ENCODE measurements around the gene MDH2. TPM values are rescaled to one million over a fixed set of nuclear protein-coding genes. Genes with fewer than 3 reads are reported as not detected.
A peak's percentile ranks its signal among the peaks of the same experiment; 100 is the strongest.

MDH2 gene
- total RNA-seq, 1 donor from 2014 or later, result 107 TPM

DNA sequence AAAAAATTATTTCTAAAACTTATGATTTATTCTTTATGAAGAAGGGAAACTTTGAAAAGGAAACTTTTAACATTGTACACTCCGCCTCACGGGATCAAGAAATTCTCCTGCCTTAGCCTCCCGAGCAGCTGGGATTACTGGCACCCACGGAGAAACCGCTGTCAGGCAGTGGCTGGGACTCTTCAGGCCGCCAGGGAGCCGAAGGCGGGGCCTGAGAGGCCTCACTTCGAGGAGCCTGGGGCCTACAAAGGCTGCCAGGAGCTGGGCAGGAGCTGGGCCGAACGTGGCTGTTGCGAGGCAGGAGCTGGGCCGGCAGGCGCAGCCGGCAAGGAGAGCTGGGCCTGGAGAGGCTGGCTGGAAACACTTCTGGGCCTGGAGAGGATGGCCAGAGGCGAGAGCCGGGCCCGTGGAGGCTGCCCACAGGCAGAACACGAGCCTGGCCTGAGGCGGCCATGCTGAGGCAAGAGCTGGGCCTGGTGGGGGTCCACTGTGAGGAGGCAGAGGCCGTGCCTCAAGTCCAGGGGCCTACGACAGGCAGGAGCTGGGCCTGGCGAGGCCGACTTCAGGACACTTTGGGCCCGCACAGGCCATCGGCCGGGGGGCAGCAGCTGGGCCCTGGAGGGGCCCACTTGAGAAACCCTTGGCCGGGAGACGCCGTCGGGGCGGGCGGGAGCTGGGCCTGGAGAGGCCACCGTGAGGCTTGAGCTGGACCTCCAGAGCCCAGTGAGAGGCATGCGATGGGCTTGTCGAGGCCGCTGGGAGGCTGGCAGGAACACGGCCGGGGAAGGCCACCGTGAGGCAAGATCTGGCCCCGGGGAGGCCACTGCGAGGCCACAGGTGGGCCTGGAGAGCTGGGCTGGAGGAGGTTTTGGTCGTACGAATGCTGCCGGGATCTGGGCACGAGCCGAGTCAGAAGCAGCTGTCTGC is 23.7 kb downstream of the MDH2 start:
- no peak overlapping the region for H3K4me3 ChIP-seq
- H3K36me3 ChIP-seq, result peaks cover 12% of the 10 kb centered on the region
- no peaks in the 10 kb centered on the region for H3K9me3 ChIP-seq
- no peaks in the 10 kb centered on the region for H3K27me3 ChIP-seq (ENCODE audit: low read depth)
- DNase-seq (no peak), ATAC-seq (peak; percentile 42 to 50)
- TF ChIP-seq, protein P1, sequence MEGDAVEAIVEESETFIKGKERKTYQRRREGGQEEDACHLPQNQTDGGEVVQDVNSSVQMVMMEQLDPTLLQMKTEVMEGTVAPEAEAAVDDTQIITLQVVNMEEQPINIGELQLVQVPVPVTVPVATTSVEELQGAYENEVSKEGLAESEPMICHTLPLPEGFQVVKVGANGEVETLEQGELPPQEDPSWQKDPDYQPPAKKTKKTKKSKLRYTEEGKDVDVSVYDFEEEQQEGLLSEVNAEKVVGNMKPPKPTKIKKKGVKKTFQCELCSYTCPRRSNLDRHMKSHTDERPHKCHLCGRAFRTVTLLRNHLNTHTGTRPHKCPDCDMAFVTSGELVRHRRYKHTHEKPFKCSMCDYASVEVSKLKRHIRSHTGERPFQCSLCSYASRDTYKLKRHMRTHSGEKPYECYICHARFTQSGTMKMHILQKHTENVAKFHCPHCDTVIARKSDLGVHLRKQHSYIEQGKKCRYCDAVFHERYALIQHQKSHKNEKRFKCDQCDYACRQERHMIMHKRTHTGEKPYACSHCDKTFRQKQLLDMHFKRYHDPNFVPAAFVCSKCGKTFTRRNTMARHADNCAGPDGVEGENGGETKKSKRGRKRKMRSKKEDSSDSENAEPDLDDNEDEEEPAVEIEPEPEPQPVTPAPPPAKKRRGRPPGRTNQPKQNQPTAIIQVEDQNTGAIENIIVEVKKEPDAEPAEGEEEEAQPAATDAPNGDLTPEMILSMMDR (IDR thresholded peaks at IDR 0.05), result no peak
- H3K4me1 ChIP-seq, result peaks cover 9% of the 10 kb centered on the region
- peak overlapping the region; percentile 36 for H3K27ac ChIP-seq
- intact Hi-C loops (cut with DNase I), result no loop called here

DNA sequence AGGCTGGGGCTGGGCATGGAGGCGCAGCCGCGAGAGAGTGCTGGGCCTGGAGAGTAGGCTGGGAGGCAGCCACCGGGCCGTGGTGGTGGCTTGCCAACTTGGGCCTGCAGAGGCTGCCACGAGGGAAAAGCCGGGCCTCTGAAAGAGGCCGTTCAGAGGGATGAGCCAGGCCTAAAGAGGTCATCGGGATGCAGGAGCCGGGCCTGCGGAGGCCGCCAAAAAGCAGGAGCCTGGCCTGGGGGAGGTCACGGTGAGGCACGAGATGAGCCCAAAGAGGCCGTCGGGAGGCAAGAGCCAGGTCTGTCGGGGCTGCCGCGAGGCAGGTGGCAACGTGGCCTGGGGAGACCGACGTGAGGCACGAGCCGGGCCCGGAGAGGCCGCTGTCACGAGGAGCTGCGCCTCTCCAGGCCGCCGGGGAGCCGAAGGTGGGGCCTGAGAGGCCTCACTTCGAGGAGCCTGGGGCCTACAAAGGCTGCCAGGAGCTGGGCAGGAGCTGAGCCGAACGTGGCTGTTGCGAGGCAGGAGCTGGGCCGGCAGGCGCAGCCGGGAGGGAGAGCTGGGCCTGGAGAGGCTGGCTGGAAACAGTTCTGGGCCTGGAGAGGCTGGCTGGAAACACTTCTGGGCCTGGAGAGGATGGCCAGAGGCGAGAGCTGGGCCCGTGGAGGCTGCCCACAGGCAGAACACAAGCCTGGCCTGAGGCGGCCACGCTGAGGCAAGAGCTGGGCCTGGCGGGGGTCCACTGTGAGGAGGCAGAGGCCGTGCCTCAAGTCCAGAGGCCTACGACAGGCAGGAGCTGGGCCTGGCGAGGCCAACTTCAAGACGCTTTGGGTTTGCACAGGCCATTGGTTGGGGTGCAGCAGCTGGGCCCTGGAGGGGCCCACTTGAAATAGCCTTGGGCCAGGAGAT is 24.6 kb downstream of the MDH2 start:
- peaks cover 9% of the 10 kb centered on the region for H3K4me1 ChIP-seq
- intact Hi-C loops (cut with DNase I), result no loop called here
- H3K4me3 ChIP-seq, result no peak overlapping the region
- peaks cover 3% of the 10 kb centered on the region for H3K36me3 ChIP-seq
- DNase-seq (no peak), ATAC-seq (no peak)
- TF ChIP-seq, protein P1 (IDR thresholded peaks at IDR 0.05), result no peak
- H3K27me3 ChIP-seq (ENCODE audit: low read depth), result no peaks in the 10 kb centered on the region
- no peak overlapping the region for H3K27ac ChIP-seq
- H3K9me3 ChIP-seq, result no peaks in the 10 kb centered on the region

DNA sequence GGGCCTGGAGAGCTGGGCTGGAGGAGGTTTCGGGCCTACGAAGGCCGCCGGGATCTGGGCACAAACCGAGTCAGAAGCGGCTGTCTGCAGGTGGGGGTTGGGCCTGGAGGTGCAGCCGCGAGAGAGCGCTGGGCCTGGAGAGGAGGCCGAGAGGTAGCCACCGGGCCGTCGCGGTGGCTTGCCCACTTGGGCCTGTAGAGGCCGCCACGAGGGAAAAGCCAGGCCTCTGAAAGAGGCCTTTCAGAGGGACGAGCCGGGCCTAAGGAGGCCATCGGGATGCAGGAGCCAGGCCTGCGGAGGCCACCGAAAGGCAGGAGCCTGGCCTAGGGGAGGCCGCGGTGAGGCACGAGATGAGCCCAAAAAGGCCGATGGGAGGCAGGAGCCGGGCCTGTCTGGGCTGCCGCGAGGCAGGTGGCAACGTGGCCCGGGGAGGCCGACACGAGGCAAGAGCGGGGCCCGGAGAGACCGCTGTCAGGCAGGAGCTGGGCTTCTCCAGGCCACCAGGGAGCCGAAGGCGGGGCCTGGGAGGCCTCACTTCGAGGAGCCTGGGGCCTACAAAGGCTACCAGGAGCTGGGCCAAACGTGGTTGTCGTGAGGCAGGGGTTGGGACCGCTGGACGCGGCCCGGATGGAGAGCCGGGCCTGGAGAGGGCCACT is 25.6 kb downstream of the MDH2 start:
- ATAC-seq (no peak), DNase-seq (no peak)
- Histone ChIP-seq H3K27me3 (ENCODE audit: low read depth) (no peaks in the 10 kb centered on the region), H3K4me1 (peaks cover 9% of the 10 kb centered on the region), H3K4me3 (no peak overlapping the region), H3K27ac (no peak overlapping the region), H3K9me3 (no peaks in the 10 kb centered on the region), H3K36me3 (no peaks in the 10 kb centered on the region)
- intact Hi-C loops (cut with DNase I), result no loop called here
- TF ChIP-seq, protein P1 (IDR thresholded peaks at IDR 0.05), result no peak

DNA sequence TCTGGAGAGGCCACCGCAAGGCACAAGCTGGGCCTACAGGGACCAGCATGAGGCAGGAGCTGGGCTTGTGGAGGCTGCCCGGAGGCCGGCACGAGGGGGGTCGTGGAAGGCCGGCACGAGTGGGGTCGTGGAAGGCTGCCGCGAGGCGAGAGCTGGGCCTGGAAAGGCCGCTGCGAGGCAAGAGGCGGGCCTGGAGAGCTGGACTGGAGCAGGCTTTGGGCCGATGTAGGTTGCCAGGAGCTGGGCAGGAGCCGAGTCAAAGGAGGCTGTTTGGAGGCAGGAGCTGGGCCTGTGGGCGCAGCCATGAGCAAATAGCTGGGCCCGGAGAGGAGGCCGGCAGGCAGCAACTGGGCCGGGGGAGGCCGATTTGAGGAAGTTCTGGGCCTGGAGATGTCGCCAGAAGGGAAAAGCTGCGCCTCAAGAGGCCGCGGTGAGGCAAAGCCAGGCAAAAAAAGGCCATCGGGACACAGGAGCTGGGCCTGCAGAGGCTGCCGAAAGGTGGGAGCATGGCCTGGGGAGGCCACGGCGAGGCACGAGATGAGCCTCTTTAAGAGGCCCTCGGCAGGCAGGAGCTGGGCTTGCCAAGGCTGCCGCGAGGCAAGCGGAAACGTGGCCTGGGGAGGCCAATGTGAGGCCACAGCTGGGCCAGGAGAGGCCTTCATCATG is 26.5 kb downstream of the MDH2 start:
- ATAC-seq (no peak), DNase-seq (no peak)
- no peaks in the 10 kb centered on the region for H3K36me3 ChIP-seq
- H3K27me3 ChIP-seq (ENCODE audit: low read depth), result no peaks in the 10 kb centered on the region
- no peak overlapping the region for H3K4me3 ChIP-seq
- no peak overlapping the region for H3K27ac ChIP-seq
- H3K9me3 ChIP-seq, result no peaks in the 10 kb centered on the region
- TF ChIP-seq, protein P1 (IDR thresholded peaks at IDR 0.05), result no peak
- intact Hi-C loops (cut with DNase I), result no loop called here
- peaks cover 7% of the 10 kb centered on the region for H3K4me1 ChIP-seq

DNA sequence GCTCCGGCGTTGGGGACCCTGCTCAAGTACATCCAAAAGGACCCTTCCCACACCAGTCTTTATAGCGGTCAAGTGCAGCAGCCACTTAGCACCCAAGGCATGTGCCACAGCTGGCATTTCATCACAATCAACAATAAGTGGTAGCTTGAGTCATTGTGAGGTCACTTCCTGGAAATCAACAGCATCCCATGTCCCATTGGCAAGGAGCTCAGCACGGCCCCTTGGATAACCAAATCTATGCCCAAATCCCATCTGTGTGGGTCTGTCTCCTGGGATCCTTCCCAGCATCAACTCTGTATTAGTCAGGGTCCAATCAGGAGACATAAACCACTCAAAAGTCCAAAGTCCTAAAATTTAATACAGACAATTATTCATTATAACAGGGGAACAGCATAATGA is 27.1 kb downstream of the MDH2 start:
- no peaks in the 10 kb centered on the region for H3K9me3 ChIP-seq
- no peak for DNase-seq
- TF ChIP-seq, protein P1 (IDR thresholded peaks at IDR 0.05), result no peak
- no peak for ATAC-seq
- no peak overlapping the region for H3K27ac ChIP-seq
- peaks cover 5% of the 10 kb centered on the region for H3K4me1 ChIP-seq
- intact Hi-C loops (cut with DNase I), result no loop called here
- H3K36me3 ChIP-seq, result no peaks in the 10 kb centered on the region
- no peak overlapping the region for H3K4me3 ChIP-seq
- H3K27me3 ChIP-seq (ENCODE audit: low read depth), result no peaks in the 10 kb centered on the region

Measured in lower lobe of right lung (tissue), 2 donors.